B cell (primary cell): ENCODE data around the gene PIAS4. TPM values are rescaled to one million over a fixed set of nuclear protein-coding genes. Genes with fewer than 3 reads are reported as not detected.

ENCODE experiments used
- ATAC-seq: fragments of 200-7000 bp; cut with Tn5 transposase; one replicate; pipeline ENCODE4 v1.10.0; 2021; ENCODE audit warnings: low read depth, mild to moderate bottlenecking, moderate number of reproducible peaks, moderate library complexity
- CTCF ChIA-PET: fragments of 350-600 bp; sonication (Branson Sonifier 250); formaldehyde crosslinking; loops from one replicate; lab custom pipeline; 2021; ENCODE audit warnings: antibody characterized with exemption, inconsistent platforms; lab: Charles Lee
- POLR2A ChIA-PET: fragments of 350-600 bp; sonication (Branson Sonifier 250); formaldehyde crosslinking; loops from one replicate; lab custom pipeline; 2021; ENCODE audit warnings: antibody characterized with exemption; lab: Charles Lee
- DNase-seq: peaks from one replicate; pipeline ENCODE4 v3.0.0; 2013
- H2AFZ ChIP-seq: 2 replicates; pipeline ENCODE4 v1.6.1; 2012; ENCODE audit warnings: mild to moderate bottlenecking, low read depth, low read length; ENCODE audit not compliant: insufficient read depth, poor library complexity, severe bottlenecking
- H3K27ac ChIP-seq, 2 donors: 1 replicate in 1 of 2; 2 replicates in 1 of 2; pipeline ENCODE4 v1.5.1; 2012 to 2013; ENCODE audit warnings: low read length in 2 of 2, mild to moderate bottlenecking in 2 of 2, moderate library complexity in 1 of 2
- H3K27me3 ChIP-seq, 4 experiments: fragments of 200-600 bp in 1 of 4; sonication (generic) in 1 of 4; replicated peaks in 1 of 4; 1 replicate in 2 of 4; 2 replicates in 2 of 4; pipeline versions ENCODE4 v1.6.1 to v1.7.0; 2013 to 2016; ENCODE audit warnings: low read length in 3 of 4, mild to moderate bottlenecking in 2 of 4, mixed read lengths in 1 of 4, moderate library complexity in 1 of 4; ENCODE audit not compliant: insufficient read depth in 4 of 4, control insufficient read depth in 3 of 4; ENCODE audit errors: control extremely low read depth in 1 of 4
- H3K36me3 ChIP-seq, 2 experiments: replicated peaks in 1 of 2; 1 replicate in 1 of 2; 2 replicates in 1 of 2; pipeline versions ENCODE4 v1.6.1 to v1.7.1; 2013; ENCODE audit warnings: low read length in 1 of 2; ENCODE audit not compliant: insufficient read depth in 2 of 2, control insufficient read depth in 1 of 2; ENCODE audit errors: control extremely low read depth in 1 of 2, extremely low read depth in 1 of 2
- H3K4me1 ChIP-seq, 2 donors: fragments of 200-600 bp in 1 of 2; sonication (generic) in 1 of 2; 1 replicate in 1 of 2; 2 replicates in 1 of 2; pipeline versions ENCODE4 v1.5.1 to v1.6.1; 2013 to 2017; ENCODE audit warnings: low read length in 2 of 2; ENCODE audit not compliant: control insufficient read depth in 2 of 2, insufficient read depth in 2 of 2
- H3K4me2 ChIP-seq: replicated peaks from 2 replicates; pipeline ENCODE3; 2012; ENCODE audit warnings: mild to moderate bottlenecking, low read depth, low read length; ENCODE audit not compliant: poor library complexity, severe bottlenecking
- H3K4me3 ChIP-seq, 5 experiments: fragments of 200-600 bp in 1 of 5; sonication (generic) in 1 of 5; 1 replicate in 3 of 5; 2 replicates in 2 of 5; pipeline versions ENCODE4 v1.5.1 to v1.7.0; 2011 to 2016; ENCODE audit warnings: low read length in 4 of 5, mild to moderate bottlenecking in 4 of 5, low read depth in 2 of 5, control low read depth in 1 of 5, moderate library complexity in 1 of 5; ENCODE audit not compliant: insufficient read depth in 1 of 5; ENCODE audit errors: control extremely low read depth in 1 of 5, extremely low read depth in 1 of 5
- H3K79me2 ChIP-seq: fragments of 200-600 bp; sonication (generic); one replicate; pipeline ENCODE4 v1.6.0; 2016; ENCODE audit warnings: low read length; ENCODE audit not compliant: control insufficient read depth, insufficient read depth
- H3K9ac ChIP-seq: fragments of 200-600 bp; sonication (generic); 2 replicates; pipeline ENCODE4 v1.6.1; 2017; ENCODE audit warnings: mild to moderate bottlenecking, low read length, moderate library complexity
- H3K9me3 ChIP-seq, 3 donors: one replicate each; pipeline versions ENCODE4 v1.6.1 to v1.7.1; 2013; ENCODE audit warnings: low read length in 2 of 3; ENCODE audit not compliant: control insufficient read depth in 2 of 3, insufficient read depth in 1 of 3; ENCODE audit errors: control extremely low read depth in 1 of 3
- H4K20me1 ChIP-seq: 2 replicates; pipeline ENCODE4 v1.6.0; 2012; ENCODE audit warnings: mild to moderate bottlenecking, low read length; ENCODE audit not compliant: insufficient read depth, control insufficient read depth, poor library complexity, severe bottlenecking
- H3K27ac Mint-ChIP-seq: one replicate; pipeline ENCODE4 v1.8.0; 2021; ENCODE audit warnings: mixed read lengths
- H3K27me3 Mint-ChIP-seq: one replicate; pipeline ENCODE4 v1.8.0; 2021; ENCODE audit warnings: mixed read lengths
- H3K4me1 Mint-ChIP-seq: one replicate; pipeline ENCODE4 v1.8.0; 2021; ENCODE audit warnings: mixed read lengths
- H3K4me3 Mint-ChIP-seq: one replicate; pipeline ENCODE4 v1.8.0; 2021; ENCODE audit warnings: mixed read lengths
- H3K9me3 Mint-ChIP-seq: one replicate; pipeline ENCODE4 v1.8.0; 2022; ENCODE audit warnings: mixed read lengths; ENCODE audit not compliant: insufficient read depth
- EZH2 ChIP-seq: IDR thresholded peaks from 2 replicates; pipeline ENCODE4 v1.6.1; 2012; ENCODE audit warnings: borderline replicate concordance, low read depth, mild to moderate bottlenecking, moderate library complexity, low read length; ENCODE audit not compliant: insufficient read depth, poor library complexity, severe bottlenecking
- WGBS: methylation state at CpG from one replicate; pipeline ENCODE4 v1.1.5; 2013; ENCODE audit warnings: missing lambda C conversion rate; ENCODE audit not compliant: insufficient coverage; 5-methylcytosine and 5-hydroxymethylcytosine counted together
- intact Hi-C: fragments of 100-400 bp; cut with micrococcal nuclease; formaldehyde crosslinking; loops from one replicate; pipeline ENCODE4 v1.10.0; 2022
- polyA plus RNA-seq: library from polyadenylated mRNA; depleted of rRNA; stranded (reverse); fragments of >200 nt; gene quantifications from 2 replicates; pipeline ENCODE4 v1.2.3, GENCODE V29; 2012
- total RNA-seq, 2 donors: library from RNA; stranded (reverse); fragments of 120-200 nt in 1 of 2; gene quantifications; 1 replicate in 1 of 2; 2 replicates in 1 of 2; pipeline versions ENCODE4 v1.2.3 to v1.2.4, GENCODE V29; 2013 to 2022
- TF ChIP-seq, protein P1 (sequence below): fragments of 200-600 bp; IDR thresholded peaks from one replicate; pipeline ENCODE4 v1.8.0; 2022; ENCODE audit warnings: antibody characterized with exemption, mild to moderate bottlenecking

The PIAS4 gene
- total and polyA plus RNA-seq, 2 donors (not counting 1 experiment from before 2014, with no cell fraction given), result 13.7 to 56.8 TPM

DNA sequence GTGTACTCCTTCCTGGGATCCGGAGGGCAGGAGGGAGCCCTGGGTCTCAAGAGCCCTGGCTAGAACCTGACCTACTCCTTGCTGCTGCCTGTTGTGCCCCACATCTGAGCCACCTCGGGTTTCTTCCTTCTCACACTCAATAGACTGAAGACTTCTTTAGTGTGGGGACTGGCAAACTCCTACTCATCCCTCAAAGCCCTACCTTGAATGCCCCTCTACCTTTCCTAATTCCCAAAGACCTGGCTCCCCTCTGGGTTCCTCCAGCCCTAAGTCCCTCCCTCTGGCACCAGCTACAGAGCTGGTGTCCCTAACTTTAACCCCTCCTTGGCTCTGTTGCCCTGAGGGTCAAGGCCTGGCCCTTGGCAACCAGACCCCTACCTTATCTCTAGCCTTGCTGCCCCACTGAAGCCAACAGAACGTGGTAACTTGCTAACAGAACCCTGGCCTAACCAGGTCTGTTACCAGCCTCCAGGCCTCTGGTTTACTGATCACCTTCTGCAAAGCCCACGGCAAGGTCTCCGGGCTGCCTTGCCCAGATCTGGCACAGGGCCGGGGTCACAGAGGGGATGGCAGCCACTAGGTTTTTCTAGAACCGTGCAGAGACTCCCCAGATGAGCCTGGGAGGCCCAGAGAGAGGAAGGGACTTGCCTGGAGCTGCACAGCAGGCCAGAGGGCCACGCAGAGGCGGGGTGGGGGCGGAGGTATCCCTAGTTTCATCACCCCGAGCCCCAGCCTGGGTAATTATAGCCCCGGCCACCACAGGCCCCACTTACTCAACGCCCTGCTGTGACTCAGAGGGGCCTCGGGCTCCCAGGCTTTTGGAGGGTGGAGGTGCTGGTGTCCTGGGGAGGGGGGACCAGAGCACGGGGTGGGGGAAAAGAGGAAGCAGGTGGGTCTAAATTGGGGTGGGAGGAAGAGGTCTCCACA is 43.9 kb downstream of the PIAS4 start:
- ATAC-seq (no peak), DNase-seq (no peak)
- TF ChIP-seq, protein P1, sequence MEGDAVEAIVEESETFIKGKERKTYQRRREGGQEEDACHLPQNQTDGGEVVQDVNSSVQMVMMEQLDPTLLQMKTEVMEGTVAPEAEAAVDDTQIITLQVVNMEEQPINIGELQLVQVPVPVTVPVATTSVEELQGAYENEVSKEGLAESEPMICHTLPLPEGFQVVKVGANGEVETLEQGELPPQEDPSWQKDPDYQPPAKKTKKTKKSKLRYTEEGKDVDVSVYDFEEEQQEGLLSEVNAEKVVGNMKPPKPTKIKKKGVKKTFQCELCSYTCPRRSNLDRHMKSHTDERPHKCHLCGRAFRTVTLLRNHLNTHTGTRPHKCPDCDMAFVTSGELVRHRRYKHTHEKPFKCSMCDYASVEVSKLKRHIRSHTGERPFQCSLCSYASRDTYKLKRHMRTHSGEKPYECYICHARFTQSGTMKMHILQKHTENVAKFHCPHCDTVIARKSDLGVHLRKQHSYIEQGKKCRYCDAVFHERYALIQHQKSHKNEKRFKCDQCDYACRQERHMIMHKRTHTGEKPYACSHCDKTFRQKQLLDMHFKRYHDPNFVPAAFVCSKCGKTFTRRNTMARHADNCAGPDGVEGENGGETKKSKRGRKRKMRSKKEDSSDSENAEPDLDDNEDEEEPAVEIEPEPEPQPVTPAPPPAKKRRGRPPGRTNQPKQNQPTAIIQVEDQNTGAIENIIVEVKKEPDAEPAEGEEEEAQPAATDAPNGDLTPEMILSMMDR, result no peak
- no peak for TF ChIP-seq EZH2
- ChIA-PET CTCF (interaction anchor here (1.6 kb wide), 1 partner anchor 88 kb away, joined by 3 read pairs; no protein-coding TSS in a partner anchor), POLR2A (interaction anchor here (0.6 to 0.7 kb wide), 2 partner anchors 10 to 1074 kb away, joined by 4 to 8 read pairs; no protein-coding TSS in a partner anchor)
- Histone ChIP-seq H2AFZ (no peak overlapping the region), H3K36me3 (peaks cover under 1 to 54% of the 10 kb centered on the region in 2 experiments), H4K20me1 (peaks cover 95% of the 10 kb centered on the region), H3K27ac (peak overlapping the region in 1 of 2 donors; percentile 13), H3K4me3 (no peak overlapping the region), H3K27me3 (no peaks in the 10 kb centered on the region), H3K9ac (no peak overlapping the region), H3K4me2 (peak overlapping the region; percentile 25), H3K79me2 (peaks cover 95% of the 10 kb centered on the region), H3K9me3 (peaks cover 0 to 8% (median 0%) of the 10 kb centered on the region in 3 donors), H3K4me1 (peaks cover 0 to 10% of the 10 kb centered on the region in 2 donors)
- 79% methylated on average over 8 of the region's 15 CpGs for WGBS
- Mint-ChIP-seq H3K27me3 (no peaks in the 10 kb centered on the region), H3K9me3 (no peaks in the 10 kb centered on the region), H3K4me3 (no peak overlapping the region), H3K4me1 (peaks cover 28% of the 10 kb centered on the region), H3K27ac (peak overlapping the region; percentile 72)
- intact Hi-C loops, result no loop called here
